Activated CD4-positive, alpha-beta T cell treated with anti-CD3 and anti-CD28 coated beads, Interleukin-2, amount 50 U/mL, for 24 hours (primary cell): ENCODE measurements around the gene CPAMD8.
"Not testable (repeated sequence)": the region's sequence is repeated elsewhere in the genome, so short reads cannot be mapped to it uniquely, and the experiment has no call there.

Source experiments
- DNase-seq, 2 donors: peaks; one replicate each; pipeline ENCODE4 v3.0.0-alpha.2; 2020; ENCODE audit warnings: low read depth in 1 of 2, low spot score in 1 of 2

The CPAMD8 gene

DNA sequence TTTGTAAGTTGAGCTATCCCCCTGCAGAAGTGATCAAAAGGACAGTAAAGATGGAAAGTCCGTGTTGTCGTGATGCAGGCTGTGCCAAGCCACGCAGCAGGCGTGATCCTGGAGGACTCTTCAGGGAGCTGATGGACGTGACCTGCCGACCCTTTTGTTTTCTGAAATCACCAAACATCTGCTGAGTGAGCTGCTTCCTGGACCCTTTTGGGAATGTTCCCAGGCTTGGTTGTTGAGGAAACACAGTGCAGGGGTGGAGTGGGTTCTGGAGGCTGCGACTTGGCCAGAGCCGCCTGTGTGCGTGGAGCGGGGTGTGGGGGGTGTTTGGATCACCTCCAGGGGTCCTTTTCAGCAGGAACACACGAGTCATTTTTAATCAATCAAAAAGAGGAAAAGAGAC lies 15.4 kb upstream of the CPAMD8 start:
- DNase-seq: no peak

DNA sequence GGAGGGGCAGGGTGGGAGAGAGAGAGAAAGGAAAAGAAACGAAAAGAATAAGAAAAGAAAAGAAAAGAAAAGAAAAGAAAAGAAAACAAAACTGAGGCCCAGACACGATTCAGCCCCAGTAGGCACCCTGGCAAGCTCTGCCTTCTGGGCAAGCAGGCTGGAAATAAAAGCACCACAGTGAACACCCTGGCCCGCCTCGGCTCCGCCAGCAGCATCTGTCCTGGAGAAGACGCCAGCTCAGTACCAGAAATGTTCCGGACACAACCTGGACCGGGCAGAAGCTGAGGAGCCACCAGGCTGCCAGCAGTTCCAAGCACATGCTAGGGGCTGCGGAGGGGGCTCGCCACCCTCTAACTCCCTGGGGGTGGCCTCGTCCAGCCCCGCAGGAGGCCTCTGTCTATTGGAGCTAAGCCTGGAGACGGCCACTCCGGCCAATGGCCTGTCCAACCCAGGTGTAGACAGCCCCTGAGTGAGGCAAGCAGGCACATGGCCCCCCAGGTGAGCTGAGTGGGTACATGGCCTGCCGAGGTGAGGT lies 11.4 kb upstream of the CPAMD8 start:
- DNase-seq: no peak

DNA sequence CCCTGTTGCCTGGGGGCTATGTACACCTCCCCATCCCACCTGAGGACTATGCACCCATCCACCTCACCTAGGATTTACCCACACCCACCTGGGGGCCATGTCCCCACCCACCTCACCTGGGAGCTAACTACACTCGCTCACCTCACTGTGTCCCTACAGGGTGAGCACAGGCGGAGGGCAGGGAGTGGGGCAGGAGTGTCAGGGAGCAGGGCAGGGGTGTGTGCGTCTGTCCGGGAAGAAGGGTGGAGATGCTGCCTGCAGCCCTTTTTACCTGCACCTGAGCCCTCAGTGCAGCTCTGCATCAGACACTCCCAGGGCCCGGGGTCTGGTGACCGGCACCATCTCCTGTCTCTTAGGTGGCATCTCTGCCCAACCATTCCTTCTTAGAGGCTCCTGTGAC lies 10.6 kb upstream of the CPAMD8 start:
- DNase-seq: no peak

DNA sequence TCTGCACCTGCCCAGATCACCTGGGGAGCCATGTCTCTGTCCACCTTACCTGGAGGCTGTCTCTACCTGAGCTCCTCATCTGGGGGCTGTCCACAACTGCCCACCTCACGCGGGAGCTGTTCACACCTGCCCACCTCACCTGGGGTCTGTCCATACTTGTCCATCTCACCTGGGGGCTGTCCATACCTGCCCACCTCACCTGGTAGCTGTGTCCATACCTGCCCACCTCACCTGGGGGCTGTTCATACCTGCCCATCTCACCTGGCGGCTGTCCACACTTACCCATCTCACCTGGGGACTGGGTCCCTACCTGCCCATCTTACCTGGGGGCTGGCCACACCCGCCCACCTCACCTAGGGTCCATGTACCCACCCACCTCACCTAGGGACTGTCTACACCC lies 10.0 kb upstream of the CPAMD8 start:
- DNase-seq: no peak

DNA sequence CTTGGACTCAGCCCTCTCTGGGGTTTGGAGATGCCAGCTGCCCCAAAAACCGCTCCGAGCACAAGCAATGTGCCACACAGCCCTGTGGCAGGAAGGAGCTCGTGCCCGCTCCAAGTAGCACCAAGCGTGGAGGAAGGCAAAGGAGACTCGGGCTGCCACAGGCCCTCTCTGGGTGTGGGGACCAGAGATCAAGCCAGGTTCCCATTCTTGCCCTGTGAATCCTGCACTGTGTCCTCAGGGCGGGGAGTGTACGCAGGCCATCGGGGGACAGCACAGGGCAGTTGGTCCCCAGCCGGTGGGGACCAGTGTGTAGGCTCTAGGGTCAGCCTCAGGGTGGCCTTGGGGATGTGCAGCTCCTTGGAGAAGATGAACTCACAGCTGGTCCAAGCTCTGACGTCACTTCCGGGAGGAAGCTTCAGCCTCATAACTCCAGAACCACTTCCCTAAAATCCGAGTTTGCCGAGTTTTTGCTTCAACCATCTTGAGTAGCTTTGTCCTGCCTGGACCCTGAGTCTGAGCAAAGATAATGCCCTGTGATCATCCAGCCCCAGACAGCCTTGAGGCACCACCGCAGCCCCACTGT lies 9.3 kb upstream of the CPAMD8 start:
- no peak for DNase-seq

DNA sequence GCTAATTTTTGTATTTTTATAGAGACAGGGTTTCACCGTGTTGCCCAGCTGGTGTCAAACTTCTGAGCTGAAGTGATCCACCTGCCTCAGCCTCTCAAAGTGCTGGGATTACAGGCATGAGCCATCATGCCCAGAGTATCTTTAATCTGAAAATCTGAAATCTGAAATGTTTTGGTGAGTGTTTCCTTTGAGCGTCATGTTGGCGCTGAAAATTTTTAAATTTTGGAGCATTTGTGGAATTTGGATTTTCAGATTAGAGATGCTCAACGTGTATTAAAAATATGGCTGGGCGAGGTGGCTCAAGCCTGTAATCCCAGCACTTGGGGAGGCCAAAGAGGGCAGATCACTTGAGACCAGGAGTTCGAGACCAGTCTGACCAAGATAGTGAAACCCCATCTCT lies 5.1 kb upstream of the CPAMD8 start:
- DNase-seq: no peak

DNA sequence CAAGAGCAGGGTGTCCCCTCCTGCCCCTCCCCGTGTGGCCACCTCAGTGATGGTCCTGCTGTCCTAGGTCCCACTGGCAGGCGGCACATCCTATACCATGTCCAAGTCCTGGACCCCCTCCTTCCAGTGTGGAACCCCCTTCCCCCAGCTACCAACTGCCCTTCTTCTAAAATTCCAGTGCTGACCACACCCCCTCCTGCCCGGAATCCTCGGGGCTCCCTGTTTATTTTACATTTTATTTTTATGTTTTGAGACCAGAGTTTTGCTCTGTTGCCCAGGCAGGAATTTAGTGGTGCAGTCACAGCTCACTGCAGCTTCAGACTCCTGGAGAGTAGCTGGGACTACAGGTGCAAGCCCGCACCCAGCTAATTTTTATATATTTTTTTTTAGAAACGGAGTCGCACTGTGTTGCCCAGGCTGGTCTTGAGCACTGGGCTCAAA lies 945 bp upstream of the CPAMD8 start:
- DNase-seq: no peak

DNA sequence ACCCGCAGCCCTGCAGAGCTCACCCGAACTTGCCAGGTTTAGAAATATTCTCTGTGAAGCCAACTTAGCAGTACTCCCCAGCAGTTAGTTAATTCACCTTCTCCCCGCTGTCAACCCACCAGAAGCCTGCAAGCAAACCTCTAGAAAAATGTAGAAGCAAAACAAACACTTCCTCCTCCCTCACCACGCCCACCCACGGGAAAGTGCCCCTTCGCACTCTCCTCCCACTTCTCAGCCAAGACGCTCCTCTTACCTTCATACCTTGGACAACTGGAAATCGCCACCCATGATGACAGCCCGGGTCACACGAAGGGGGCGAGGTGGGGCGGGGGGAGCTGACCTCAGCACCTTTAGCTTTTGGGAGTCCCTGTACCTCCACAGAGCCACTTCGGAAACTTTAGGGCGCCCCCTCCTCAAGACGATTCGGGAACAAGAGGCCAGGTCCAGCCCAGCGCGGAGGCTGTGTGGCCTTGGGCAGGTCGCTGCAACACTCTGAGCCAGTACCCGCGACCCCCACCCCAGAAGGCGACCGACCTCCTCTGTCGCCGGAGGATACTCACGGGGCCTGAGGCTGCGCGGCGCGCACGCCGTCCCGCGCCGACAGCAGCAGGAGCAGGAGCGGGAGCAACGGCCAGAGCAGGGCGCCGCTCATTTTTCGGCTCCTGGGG lies 485 bp downstream of the CPAMD8 start:
- DNase-seq: no peak

DNA sequence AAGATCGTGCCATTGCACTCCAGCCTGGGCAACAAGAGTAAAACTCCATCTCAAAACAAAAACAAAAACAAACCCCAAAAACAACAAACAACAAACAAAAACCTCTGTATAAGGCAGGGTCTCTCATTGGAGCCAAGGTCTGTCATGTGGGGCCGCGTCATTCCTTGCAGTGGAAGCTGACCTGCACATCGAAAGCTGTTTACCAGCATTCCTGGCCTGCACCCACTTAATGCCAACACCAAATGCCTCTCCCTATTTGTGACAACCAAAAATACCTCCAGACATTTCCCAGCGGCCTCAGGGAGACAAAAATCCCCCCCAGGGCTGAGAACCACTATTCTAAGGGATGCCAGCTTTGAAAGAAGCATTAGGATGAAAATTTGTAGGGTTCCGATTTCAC lies 1.2 kb downstream of the CPAMD8 start:
- DNase-seq: no peak

DNA sequence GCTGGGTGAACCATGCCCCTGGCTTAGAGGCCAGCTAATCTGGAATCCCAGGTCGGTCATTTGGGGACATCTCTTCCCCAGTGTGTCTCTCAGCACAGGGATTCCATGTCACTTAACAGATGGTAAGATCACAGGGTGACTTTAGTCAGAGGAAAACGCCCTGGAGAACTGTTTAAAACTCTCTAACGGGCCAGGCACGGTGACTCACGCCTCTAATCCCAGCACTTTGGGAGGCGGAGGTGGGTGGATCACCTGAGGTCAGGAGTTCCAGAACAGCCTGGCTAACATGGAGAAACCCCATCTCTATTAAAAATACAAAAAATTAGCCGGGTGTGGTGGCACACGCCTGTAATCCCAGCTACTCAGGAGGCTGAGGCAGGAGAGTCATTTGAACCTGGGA lies 1.7 kb downstream of the CPAMD8 start:
- DNase-seq: not testable (repeated sequence)

DNA sequence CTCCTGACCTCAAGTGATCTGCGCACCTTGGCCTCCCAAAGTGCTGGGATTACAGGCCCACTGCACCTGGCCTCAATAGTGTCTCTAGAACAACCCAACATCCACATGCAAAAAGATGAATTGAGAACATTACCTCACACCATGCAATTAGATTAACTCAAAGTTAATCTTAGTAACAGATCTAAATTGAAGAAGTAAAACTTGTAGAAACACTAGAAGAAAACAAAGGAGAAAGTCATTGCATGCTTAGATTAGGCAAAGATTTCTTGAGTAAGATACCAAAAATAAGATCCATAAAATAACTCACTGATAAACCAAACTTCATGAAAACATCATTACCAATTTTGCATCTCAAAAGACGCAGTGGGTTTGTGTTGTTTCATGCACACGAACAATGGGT lies 2.8 kb downstream of the CPAMD8 start:
- no peak for DNase-seq

DNA sequence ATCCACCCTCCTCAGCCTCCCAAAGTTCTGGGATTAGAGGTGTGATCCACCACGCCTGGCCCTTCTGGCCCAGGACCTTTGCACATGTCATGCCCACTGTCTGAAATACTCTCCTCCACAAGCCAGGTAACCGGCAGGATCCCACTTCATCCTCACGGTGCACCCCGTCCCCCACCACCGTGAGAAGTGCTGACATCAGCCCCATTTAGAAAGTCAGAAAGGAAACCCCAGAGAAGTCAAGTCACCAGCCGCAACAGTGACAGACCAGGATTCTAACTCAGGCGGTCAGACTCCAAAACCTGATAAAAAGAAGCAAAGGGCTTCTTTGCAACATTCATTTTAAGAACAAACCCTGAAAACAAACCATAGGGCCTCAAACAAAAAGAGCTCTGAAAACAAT lies 3.9 kb downstream of the CPAMD8 start:
- no peak for DNase-seq

DNA sequence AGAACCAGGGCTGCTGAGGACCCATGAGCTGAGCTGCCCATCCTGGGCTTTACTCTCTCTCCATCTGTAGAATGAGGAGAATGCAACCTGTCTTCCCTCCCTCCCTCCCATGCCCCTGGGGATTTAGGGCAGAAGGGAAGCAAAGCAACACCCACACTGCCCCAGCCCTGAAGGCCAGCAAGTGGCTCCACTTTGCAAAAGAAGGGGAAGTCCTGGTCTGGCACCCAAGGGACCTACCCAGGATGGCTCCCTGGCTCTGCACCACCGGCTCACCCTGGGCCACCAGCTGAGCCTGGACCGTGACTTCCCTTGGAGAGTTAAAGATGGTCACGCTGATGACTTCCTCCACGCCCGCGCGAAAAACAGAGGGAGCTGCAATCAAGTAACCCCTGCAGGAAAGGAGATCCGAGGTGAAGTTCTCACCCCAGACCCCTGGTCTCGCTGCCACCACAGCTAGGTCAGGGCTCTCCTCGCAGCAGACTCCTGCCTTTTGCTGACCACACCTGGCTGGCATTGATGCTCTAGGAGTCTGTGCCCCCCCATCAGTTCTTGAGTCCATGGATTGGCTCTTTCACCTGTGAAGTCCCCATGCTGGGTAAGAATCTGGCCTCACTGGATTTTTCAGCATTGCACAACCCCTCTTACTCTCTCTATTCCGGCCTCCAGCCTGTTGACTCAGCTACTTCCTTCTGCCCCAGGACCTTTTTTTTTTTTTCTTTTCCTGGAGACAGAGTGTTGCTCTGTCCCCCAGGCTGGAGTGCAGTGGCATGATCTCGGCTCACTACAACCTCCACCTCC lies 4.6 kb downstream of the CPAMD8 start:
- no peak for DNase-seq

DNA sequence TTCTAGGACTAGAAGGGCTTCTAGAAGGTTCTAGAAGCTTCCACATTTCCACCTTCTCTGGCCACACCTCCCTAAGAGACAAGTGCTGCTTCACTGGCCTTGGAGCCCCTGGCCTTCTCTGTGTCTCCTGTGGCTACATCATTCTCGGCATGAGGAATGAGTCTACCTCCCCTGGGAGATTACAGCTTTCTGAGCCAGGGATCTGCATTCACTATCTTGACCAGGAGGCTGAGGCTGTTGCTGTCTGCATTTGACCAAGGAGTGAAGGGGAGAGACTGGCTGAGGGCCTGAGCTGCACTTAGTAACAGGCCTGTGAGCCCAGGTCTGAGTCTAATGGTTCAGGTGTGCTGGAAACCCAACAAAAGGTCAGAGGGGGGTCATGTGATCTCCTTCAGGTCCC lies 5.3 kb downstream of the CPAMD8 start:
- DNase-seq: no peak

DNA sequence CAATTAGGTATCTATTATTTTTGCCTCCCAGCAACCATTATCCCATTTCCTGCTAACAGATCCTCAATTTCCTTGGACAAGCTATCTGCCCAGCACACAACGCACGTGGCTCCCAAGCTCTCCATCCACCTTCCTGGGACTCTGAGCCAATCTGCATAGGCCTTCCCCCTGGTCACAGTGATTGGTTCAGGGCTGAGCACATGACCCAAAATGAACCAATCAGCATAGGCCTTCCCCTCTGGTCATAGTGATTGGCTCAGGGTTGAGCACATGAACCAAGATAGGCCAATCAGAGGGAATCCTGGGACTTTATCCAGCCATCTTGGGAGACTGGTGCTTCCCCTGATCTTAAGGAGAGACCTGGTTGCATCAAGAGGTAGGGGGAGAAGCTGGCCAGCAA lies 5.8 kb downstream of the CPAMD8 start:
- no peak for DNase-seq

DNA sequence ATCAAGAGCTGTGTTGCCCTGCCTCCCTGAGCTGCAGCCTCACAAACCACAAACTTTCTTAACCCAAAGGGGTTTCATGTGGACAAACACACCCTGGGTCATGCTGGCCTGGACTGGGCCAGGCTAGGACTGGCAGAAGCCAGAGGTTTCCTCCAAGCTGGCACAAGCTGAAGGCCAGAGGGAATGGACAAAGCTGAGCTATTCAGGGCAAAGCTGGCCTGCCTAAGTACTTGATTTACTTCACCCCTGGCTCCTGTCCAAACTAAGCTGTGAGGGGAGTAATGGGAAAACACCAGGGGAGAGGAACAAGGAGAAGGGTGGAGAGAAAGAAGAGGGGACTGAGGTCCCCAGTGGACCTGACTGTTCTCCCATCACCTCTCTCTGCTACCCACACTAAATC lies 6.2 kb downstream of the CPAMD8 start:
- no peak for DNase-seq

DNA sequence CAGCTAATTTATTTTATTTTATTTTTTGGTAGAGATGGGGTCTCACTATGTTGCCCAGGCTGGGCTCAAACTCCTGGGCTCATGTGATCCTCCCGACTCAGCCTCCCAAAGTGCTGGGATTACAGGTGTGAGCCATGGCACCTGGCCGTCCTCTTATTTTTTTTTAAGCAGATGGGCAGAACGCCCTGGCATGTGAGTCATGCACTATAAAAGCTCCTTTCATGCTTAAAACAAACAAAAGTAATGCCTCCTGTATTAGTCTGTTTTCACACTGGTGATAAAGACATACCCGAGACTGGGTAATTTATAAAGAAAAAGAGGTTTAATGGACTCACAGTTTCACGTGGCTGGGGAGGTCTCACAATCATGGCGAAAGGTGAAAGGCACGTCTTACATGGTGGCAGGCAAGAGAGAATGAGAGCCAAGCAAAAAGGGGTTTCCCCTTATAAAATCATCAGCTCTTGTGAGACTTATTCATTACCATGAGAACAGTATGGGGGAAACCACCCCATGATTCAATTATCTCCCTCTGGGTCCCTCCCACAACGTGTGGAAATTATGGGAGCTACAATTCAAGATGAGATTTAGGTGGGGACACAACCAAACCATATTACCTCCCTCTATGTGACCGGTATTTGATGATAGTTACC lies 12.3 kb downstream of the CPAMD8 start:
- not testable (repeated sequence) for DNase-seq

DNA sequence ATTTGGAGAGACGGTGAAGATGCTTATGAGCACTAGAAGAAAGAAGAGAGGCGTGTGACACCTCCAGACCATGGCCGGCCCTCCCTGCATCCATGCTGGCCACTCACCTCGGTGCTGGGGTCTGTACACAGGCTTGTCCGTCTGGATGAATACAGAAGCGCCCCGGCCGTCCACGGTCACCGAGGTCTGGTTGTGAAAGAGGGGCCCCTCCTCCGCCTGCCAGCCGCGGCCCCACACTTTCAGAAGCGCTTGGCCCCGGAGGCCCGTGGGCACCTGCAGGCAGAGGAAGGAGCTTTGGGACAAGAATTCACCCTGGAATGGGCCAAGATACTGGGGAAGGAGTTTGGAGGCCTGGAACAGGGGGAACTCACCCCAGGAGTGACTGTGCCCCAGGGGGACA lies 15.1 kb downstream of the CPAMD8 start:
- no peak for DNase-seq

DNA sequence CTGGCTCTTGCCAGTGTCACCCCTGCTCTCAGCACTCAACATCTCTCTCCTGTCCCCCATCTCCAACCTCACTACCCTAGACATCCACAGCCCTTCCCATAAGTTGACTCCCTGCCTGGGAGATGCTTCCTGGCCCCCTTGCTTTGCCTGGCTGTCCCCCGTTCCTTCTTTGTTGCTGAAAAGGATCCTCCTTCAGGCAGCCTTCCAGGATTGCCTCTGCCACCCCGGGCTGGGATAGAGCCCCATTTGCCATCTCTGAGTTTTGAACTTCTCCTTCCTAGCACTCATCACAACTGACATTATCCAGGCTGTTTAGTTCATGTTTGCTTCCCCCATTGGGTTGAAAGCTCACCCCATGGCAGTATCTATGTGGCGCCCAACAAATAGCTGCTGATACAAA lies 20.0 kb downstream of the CPAMD8 start:
- no peak for DNase-seq

DNA sequence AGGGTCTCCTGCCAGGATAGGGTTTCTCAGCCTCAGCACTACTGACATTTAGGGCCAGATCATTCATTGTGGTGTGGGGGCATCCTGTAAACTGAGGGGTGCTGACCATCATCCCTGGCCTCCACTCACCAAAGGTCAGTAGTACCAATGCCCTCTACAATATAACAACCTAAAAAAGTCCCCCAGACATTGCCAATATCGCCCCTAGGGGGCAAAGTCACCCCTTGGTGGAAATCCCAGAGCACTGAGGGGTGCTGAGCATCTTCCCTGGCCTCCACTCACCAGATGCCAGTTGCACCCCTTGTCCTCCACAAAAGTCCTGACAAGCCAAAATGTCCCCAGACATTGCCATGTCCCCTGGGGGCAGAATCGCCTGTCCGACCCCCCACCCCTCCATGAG lies 21.6 kb downstream of the CPAMD8 start:
- no peak for DNase-seq

DNA sequence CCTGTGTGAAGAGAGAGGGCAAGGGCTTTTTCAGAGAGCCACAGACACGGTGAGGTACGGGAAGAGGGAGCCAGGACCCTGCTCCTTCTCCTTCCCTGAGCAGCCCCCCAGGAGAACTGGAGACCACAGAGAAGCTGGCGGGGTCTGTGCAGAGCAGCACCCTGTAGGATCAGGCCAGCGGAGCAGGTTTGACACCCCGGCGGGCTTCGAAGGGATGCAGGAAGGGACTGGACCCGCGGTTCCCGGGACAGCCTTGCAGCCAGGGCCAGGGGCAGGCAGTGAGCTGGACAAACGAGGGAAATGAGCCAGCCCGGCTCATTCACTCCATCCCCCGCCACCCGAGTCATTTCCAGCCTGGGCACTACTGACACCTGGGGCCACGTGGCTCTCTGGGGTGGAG lies 22.2 kb downstream of the CPAMD8 start:
- DNase-seq: no peak

DNA sequence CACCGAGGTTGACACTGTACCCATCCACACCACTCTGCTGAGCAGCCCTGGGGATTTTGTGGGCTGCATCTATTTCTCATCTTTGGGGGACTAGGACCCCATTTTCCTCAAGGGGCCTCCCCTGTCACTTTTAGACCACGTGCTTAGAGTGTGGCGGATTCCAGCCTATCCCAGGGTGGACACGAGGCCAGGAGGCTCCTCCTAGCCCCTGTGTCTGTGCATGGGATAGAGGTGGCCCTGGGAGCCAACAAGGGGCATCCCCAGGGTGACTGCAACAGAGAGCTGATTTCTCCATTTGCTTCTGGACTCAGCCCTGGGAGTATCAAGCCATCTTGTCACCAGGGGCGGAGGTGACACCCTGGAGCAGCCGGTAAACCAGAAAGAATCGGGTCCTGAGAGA lies 24.2 kb downstream of the CPAMD8 start:
- DNase-seq: no peak
